Measurements from ENCODE around the gene KMO. TPM values are rescaled to one million over a fixed set of nuclear protein-coding genes. Genes with fewer than 3 reads are reported as not detected.

The KMO gene
- total and polyA plus RNA-seq, 8 donors = 0.17 to 10.7 (median 0.42) TPM

DNA sequence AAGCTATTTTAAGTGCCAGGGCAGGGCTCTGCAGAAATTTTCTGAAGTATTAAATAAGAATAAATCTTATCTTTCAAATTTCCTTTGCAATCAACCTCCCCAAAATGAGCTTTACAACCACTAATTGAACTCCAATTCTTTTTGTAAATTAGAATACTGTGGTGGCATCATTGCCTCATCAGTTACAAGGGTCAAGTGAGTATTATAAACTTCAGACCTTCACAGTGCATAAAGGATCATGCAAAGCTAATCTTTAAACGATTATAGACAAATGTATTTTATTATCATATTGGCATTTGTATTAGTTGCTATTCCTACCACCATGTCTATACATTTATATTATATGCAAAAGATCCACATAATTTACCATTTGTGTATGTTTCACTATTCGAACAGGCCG lies 100.8 kb downstream of the KMO start:
- H3K36me3 ChIP-seq = peaks cover 0 to 13% of the 10 kb centered on the region in 2 donors
- no peak overlapping the region for H3K4me3 ChIP-seq
- TF ChIP-seq, protein P1, sequence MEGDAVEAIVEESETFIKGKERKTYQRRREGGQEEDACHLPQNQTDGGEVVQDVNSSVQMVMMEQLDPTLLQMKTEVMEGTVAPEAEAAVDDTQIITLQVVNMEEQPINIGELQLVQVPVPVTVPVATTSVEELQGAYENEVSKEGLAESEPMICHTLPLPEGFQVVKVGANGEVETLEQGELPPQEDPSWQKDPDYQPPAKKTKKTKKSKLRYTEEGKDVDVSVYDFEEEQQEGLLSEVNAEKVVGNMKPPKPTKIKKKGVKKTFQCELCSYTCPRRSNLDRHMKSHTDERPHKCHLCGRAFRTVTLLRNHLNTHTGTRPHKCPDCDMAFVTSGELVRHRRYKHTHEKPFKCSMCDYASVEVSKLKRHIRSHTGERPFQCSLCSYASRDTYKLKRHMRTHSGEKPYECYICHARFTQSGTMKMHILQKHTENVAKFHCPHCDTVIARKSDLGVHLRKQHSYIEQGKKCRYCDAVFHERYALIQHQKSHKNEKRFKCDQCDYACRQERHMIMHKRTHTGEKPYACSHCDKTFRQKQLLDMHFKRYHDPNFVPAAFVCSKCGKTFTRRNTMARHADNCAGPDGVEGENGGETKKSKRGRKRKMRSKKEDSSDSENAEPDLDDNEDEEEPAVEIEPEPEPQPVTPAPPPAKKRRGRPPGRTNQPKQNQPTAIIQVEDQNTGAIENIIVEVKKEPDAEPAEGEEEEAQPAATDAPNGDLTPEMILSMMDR (IDR thresholded peaks at IDR 0.05) = no peak
- H3K27ac ChIP-seq = no peak overlapping the region
- H3K27me3 ChIP-seq = no peaks in the 10 kb centered on the region
- H3K9me3 ChIP-seq = no peaks in the 10 kb centered on the region
- ATAC-seq (no peak), DNase-seq (no peak)
- intact Hi-C loops (cut with DNase I) = no loop called here
- peaks cover 0 to 21% of the 10 kb centered on the region in 2 donors for H3K4me1 ChIP-seq

DNA sequence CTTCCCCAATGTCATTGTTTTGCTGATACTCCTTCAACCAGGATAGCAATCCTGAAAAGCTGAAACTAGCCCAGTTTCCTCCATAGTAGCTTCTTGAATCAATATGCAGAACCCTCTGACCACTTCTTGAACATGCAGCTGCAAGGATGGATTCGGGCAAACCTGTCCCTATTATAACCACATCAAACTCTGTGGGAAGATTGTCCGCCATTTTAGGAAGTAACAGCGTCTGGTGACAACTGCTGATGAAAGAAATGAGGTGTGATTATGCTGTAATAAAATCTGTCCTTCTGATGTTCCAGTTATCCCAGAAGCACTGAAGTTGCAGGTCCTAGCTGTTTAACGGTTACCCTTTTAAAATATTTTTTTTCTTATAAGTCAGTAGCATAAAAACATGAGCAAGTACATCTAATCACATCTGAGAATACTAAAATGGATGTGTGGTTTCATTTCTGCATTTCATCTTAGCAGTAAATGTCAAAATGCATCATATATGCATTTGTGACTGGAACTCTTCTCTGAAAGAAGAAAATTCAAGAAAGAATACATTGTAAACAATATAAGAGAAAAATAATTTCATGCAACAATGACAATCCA lies 103.5 kb downstream of the KMO start:
- no peak for ATAC-seq
- Histone ChIP-seq H3K9me3 (no peaks in the 10 kb centered on the region), H3K4me1 (peaks cover 7 to 32% of the 10 kb centered on the region in 2 donors), H3K27me3 (no peaks in the 10 kb centered on the region), H3K27ac (no peak overlapping the region), H3K36me3 (peaks cover 0 to 13% of the 10 kb centered on the region in 2 donors), H3K4me3 (no peak overlapping the region)
- TF ChIP-seq, protein P1 (IDR thresholded peaks at IDR 0.05) = no peak
- intact Hi-C loops (cut with DNase I) = no loop called here
- no peak for DNase-seq

DNA sequence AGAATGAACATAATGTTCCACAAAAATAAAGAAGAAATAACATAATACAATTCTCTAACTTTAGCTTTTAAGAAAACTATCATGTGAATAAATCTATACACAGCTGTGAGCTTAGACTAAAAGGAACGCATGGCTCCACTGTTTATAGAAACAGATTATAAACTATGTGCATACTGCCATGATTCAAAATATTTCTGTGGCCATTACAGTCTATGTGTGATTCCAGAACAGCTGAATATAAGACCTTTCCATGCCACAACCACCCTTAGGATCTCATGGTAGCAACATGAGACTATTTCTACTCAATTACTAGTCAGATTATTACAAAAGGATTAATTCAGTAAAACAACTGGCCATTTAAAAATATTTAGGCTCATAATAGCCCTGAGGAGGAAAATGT lies 104.1 kb downstream of the KMO start:
- H3K27me3 ChIP-seq = no peaks in the 10 kb centered on the region
- no peaks in the 10 kb centered on the region for H3K9me3 ChIP-seq
- H3K36me3 ChIP-seq = peaks cover 0 to 13% of the 10 kb centered on the region in 2 donors
- H3K4me3 ChIP-seq = no peak overlapping the region
- intact Hi-C loops (cut with DNase I) = no loop called here
- ATAC-seq = no peak
- no peak overlapping the region for H3K27ac ChIP-seq
- TF ChIP-seq, protein P1 (IDR thresholded peaks at IDR 0.05) = no peak
- DNase-seq = no peak
- peaks cover 7 to 35% of the 10 kb centered on the region in 2 donors for H3K4me1 ChIP-seq

DNA sequence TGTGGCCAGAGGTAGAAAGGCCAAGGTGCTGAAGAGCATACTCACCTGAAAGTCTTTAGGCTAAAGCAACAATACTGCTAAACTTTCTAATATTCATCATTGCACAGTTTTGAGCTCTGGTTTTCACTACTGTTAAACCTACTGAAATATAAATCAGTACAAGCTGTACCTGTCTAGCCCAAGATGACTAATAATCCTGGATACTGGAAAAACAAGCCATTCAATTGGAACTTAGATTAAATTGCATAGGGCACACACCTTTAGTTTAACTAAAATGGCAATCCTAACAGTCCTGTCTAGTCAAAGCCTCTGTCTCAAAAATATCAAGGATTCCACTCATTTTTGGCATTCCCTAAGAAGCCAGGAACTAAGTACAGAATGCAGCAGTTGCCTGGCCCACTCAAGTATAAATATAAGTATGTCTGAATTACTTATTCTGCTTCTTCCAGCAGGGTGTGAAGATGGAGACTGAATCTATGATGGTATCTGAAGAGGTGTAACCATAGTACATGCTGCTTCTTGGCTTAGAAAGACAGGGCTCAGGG lies 104.9 kb downstream of the KMO start:
- DNase-seq (no peak), ATAC-seq (no peak)
- no peaks in the 10 kb centered on the region for H3K9me3 ChIP-seq
- peaks cover 7 to 35% of the 10 kb centered on the region in 2 donors for H3K4me1 ChIP-seq
- no peaks in the 10 kb centered on the region for H3K27me3 ChIP-seq
- no peak overlapping the region for H3K27ac ChIP-seq
- H3K4me3 ChIP-seq = no peak overlapping the region
- H3K36me3 ChIP-seq = peaks cover 0 to 13% of the 10 kb centered on the region in 2 donors
- intact Hi-C loops (cut with DNase I) = no loop called here
- TF ChIP-seq, protein P1 (IDR thresholded peaks at IDR 0.05) = no peak

DNA sequence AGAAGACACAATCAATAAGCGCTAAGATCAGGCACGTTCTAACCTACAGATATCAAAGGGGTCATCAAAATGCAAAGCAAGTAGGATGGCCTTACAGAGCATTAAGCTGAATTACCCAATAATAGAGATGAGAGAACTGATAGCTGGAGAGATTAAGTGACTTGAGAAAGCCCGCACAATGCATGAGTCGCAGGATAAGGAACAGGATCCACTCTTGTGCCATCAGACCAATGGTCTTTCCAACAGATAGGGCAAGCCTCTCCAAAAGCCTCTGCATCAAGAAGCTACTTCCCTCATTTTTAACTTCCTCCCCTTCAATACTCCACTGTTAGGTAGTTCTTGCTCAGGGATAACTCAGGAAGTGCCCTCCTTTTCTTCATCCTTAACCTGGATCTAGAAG lies 105.4 kb downstream of the KMO start:
- Histone ChIP-seq H3K27me3 (no peaks in the 10 kb centered on the region), H3K4me1 (peaks cover 7 to 35% of the 10 kb centered on the region in 2 donors), H3K9me3 (no peaks in the 10 kb centered on the region), H3K27ac (no peak overlapping the region), H3K4me3 (peak overlapping the region in 1 of 2 donors; percentile 82), H3K36me3 (peaks cover 0 to 13% of the 10 kb centered on the region in 2 donors)
- intact Hi-C loops (cut with DNase I) = no loop called here
- DNase-seq (no peak), ATAC-seq (no peak)
- TF ChIP-seq, protein P1 (IDR thresholded peaks at IDR 0.05) = no peak

Measured in left lung (tissue), 10 donors.